ENCODE measurements around the gene HYDIN. TPM values are rescaled to one million over a fixed set of nuclear protein-coding genes. Genes with fewer than 3 reads are reported as not detected.

Gene HYDIN
- polyA plus RNA-seq, 1 of the 3 experiments (the other 2 are of a cell fraction): 0.33 TPM

- Histone ChIP-seq H3K4me1 (ENCODE audit: control insufficient read depth in 1 of 2, insufficient read depth in 2 of 2, low read depth in 1 of 2, low read length in 1 of 2) (no peaks in the 10 kb centered on the region; a peak in 1 of 4 replicates), H3F3A (replicated peaks; ENCODE audit: insufficient read depth) (peaks cover 14% of the 10 kb centered on the region), H3K27me3 (ENCODE audit: insufficient read depth) (no peaks in the 10 kb centered on the region), H4K20me1 (ENCODE audit: insufficient read depth) (no peaks in the 10 kb centered on the region), H3K9me2 (no peaks in the 10 kb centered on the region), H3K4me2 (no peak overlapping the region), H2AFZ (ENCODE audit: low read depth) (no peak overlapping the region), H3K9ac (no peak overlapping the region), H3K9me3 (no peaks in the 10 kb centered on the region), H3K27ac (ENCODE audit: low read depth in 2 of 2, low read length in 1 of 2) (no peak overlapping the region; a peak in 1 of 4 replicates), H3K79me2 (ENCODE audit: insufficient read depth) (no peaks in the 10 kb centered on the region), H3K36me3 (replicated peaks in 1 of 2; ENCODE audit: control insufficient read depth in 1 of 2, insufficient read depth in 2 of 2, low read length in 1 of 2) (peaks cover 20 to 66% of the 10 kb centered on the region in 2 experiments), H3K4me3 (ENCODE audit: low read depth in 2 of 2, low read length in 1 of 2) (no peak overlapping the region)
- ChIA-PET CTCF (interaction anchor here (1.0 to 2.0 kb wide), 3 partner anchors 9 to 102 kb away, joined by 3 to 10 read pairs (median 5); no protein-coding TSS in a partner anchor), POLR2A (no interaction called here)
- DNase-seq: no peak
- no peak for TF ChIP-seq MXI1 (IDR thresholded peaks at IDR 0.05; ENCODE audit: low read depth, low read length)
- no peak for TF ChIP-seq EZH2phosphoT487 (IDR thresholded peaks at IDR 0.05; ENCODE audit: borderline replicate concordance, low read depth)
- TF ChIP-seq RFX5 (IDR thresholded peaks at IDR 0.05; ENCODE audit: low read length): no peak
- no peak for TF ChIP-seq TEAD4 (IDR thresholded peaks at IDR 0.05; ENCODE audit: borderline replicate concordance, insufficient read depth)
- no peak for TF ChIP-seq FOXJ3 (CRISPR knock-in tag; IDR thresholded peaks at IDR 0.05)
- no peak for TF ChIP-seq IRF3 (IDR thresholded peaks at IDR 0.05; ENCODE audit: low read depth, low read length)
- TF ChIP-seq EP300 (IDR thresholded peaks at IDR 0.05; ENCODE audit: borderline replicate concordance in 1 of 2, low read depth in 1 of 2, low read length in 1 of 2): no peak
- TF ChIP-seq SIN3A (IDR thresholded peaks at IDR 0.05; ENCODE audit: borderline replicate concordance, low read depth, low read length): no peak
- TF ChIP-seq NFIC (IDR thresholded peaks at IDR 0.05; ENCODE audit: borderline replicate concordance): no peak
- no peak for TF ChIP-seq PBX3 (IDR thresholded peaks at IDR 0.05)
- TF ChIP-seq RAD21 (IDR thresholded peaks at IDR 0.05; ENCODE audit: low read length): no peak
- no peak for TF ChIP-seq RCOR1 (IDR thresholded peaks at IDR 0.05; ENCODE audit: low read length)
- no peak for TF ChIP-seq ZBTB33 (IDR thresholded peaks at IDR 0.05; ENCODE audit: borderline replicate concordance, low read depth)
- TF ChIP-seq GABPA (IDR thresholded peaks at IDR 0.05; ENCODE audit: low read depth): no peak
- TF ChIP-seq POLR2AphosphoS5 (IDR thresholded peaks at IDR 0.05; ENCODE audit: low read depth, low read length): no peak
- TF ChIP-seq NRF1 (IDR thresholded peaks at IDR 0.05; ENCODE audit: low read depth, low read length): no peak
- TF ChIP-seq RXRA (IDR thresholded peaks at IDR 0.05; ENCODE audit: borderline replicate concordance, low read depth): no peak
- WGBS (ENCODE audit: low lambda C conversion rate): 100% methylated on average over 3 of the region's 3 CpGs
These were observed 448.3 kb downstream of the HYDIN start for GRCh38 chr16:70782237-70782636.
